Stomach (tissue), 4 donors: ENCODE results near the gene THY1.

ENCODE experiments used
- CTCF ChIP-seq, 7 experiments: fragments of 450-650 bp in 4 of 7; fragments of 200-600 bp in 3 of 7; sonication (generic) in 3 of 7; IDR thresholded peaks; one replicate each; pipeline ENCODE4 v1.5.1; 2016 to 2019; ENCODE audit warnings: antibody characterized with exemption in 7 of 7, control low read depth in 2 of 7, mild to moderate bottlenecking in 1 of 7
- POLR2A ChIP-seq, 4 donors: fragments of 450-650 bp; IDR thresholded peaks; one replicate each; pipeline ENCODE4 v1.6.1; 2016; ENCODE audit warnings: antibody characterized with exemption in 4 of 4, control low read depth in 2 of 4, mild to moderate bottlenecking in 1 of 4, moderate library complexity in 1 of 4
- POLR2AphosphoS5 ChIP-seq, 3 donors: sonication (generic); formaldehyde crosslinking; IDR thresholded peaks; one replicate each; pipeline ENCODE4 v1.6.1; 2016; ENCODE audit warnings: antibody characterized with exemption in 3 of 3

- TF ChIP-seq CTCF (IDR thresholded peaks at IDR 0.05), result no peak
- no peak for TF ChIP-seq POLR2AphosphoS5 (IDR thresholded peaks at IDR 0.05)
- no peak for TF ChIP-seq POLR2A (IDR thresholded peaks at IDR 0.05)
Measured at GRCh38 chr11:119397740-119398139, 25.2 kb downstream of the THY1 start.
